ENCODE measurements around the gene PRKCH. TPM values are rescaled to one million over a fixed set of nuclear protein-coding genes. Genes with fewer than 3 reads are reported as not detected.

The PRKCH gene
- total and polyA plus RNA-seq, 3 experiments from 2014 or later = 165 to 369 (median 166) TPM

DNA sequence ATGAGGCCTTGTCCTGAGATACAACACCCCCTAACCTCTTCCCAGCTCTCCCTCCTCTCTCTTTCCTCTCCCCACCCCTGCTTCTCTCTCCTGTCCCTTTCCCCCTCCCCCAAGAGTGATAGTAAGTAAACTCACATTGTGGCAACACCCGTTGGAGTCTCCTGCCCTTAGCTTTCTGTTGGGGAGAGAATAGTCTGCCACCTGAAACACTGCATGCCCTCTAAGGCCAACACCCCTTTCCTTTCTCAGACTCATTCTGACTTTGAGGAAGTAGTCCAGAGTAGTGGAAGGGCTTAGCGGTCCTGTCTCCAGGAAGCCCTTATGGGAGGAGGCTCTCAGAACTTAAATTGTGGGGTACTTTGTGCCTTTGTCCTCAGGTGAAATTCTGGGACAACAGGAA, 95.2 kb downstream of the PRKCH start:
- H3K27ac Mint-ChIP-seq = peak overlapping the region in 5 of 8 donors; percentile 64 to 96 (median 92)
- DNase-seq = peak in 1 of 5 donors; percentile 19
- H3K27me3 ChIP-seq (ENCODE audit: insufficient read depth, low read length, poor library complexity, severe bottlenecking) = no peaks in the 10 kb centered on the region
- no peaks in the 10 kb centered on the region for H3K9me3 ChIP-seq (ENCODE audit: low read length)
- H3K27me3 Mint-ChIP-seq = no peaks in the 10 kb centered on the region
- POLR2A ChIA-PET = interaction anchor here (1.4 to 1.6 kb wide), 2 partner anchors 13 to 34 kb away, joined by 3 to 4 read pairs; no protein-coding TSS in a partner anchor
- peak overlapping the region; percentile 28 for H3K4me3 ChIP-seq (ENCODE audit: low read length)
- H3K27ac ChIP-seq (ENCODE audit: low read depth, low read length) = no peak overlapping the region
- peaks cover 0 to 57% (median 0%) of the 10 kb centered on the region in 3 donors for H3K4me1 Mint-ChIP-seq
- H3K9me3 Mint-ChIP-seq = no peaks in the 10 kb centered on the region
- CTCF ChIA-PET = interaction anchor here (2.1 kb wide), 1 partner anchor 94 kb away, joined by 4 read pairs; no protein-coding TSS in a partner anchor
- peaks cover 0 to 24% (median 9%) of the 10 kb centered on the region in 3 donors for H3K36me3 Mint-ChIP-seq
- H3K36me3 ChIP-seq (ENCODE audit: insufficient read depth, low read length) = no peaks in the 10 kb centered on the region
- H3K4me3 Mint-ChIP-seq = peak overlapping the region in 6 of 7 donors; percentile 38 to 70 (median 60)
- peaks cover 97% of the 10 kb centered on the region for H3K4me1 ChIP-seq (ENCODE audit: insufficient read depth, low read length)

DNA sequence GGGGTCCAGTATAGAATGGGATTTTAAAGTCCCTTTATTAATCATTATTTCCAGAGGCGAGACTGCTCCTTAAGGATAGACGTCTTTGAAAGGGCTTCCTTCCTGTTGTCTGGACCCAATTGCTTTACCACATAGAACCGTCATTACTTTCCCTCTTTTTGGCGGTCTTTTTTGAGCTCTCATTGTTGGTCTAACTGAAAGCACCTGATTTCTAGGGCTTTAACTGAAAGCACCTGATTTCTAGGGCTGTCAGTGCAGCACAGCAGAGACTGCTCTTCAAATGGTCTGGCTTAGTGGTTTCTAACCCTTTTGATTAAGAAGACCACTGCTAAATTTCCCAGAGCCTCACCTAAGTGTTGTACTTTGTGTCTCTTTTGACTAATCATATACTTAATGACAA, 95.8 kb downstream of the PRKCH start:
- Histone ChIP-seq H3K27me3 (ENCODE audit: insufficient read depth, low read length, poor library complexity, severe bottlenecking) (no peaks in the 10 kb centered on the region), H3K36me3 (ENCODE audit: insufficient read depth, low read length) (no peaks in the 10 kb centered on the region), H3K9me3 (ENCODE audit: low read length) (no peaks in the 10 kb centered on the region), H3K4me1 (ENCODE audit: insufficient read depth, low read length) (peaks cover 96% of the 10 kb centered on the region), H3K4me3 (ENCODE audit: low read length) (peak overlapping the region; percentile 28), H3K27ac (ENCODE audit: low read depth, low read length) (no peak overlapping the region)
- no peaks in the 10 kb centered on the region for H3K27me3 Mint-ChIP-seq
- H3K4me1 Mint-ChIP-seq = peaks cover 0 to 61% (median 0%) of the 10 kb centered on the region in 3 donors
- DNase-seq = peak in 1 of 5 donors; percentile 19
- CTCF ChIA-PET = interaction anchor here (2.1 kb wide), 1 partner anchor 94 kb away, joined by 4 read pairs; no protein-coding TSS in a partner anchor
- peaks cover 0 to 26% (median 6%) of the 10 kb centered on the region in 3 donors for H3K36me3 Mint-ChIP-seq
- H3K9me3 Mint-ChIP-seq = no peaks in the 10 kb centered on the region
- H3K4me3 Mint-ChIP-seq = peak overlapping the region in 6 of 7 donors; percentile 38 to 70 (median 60)
- H3K27ac Mint-ChIP-seq = peak overlapping the region in 5 of 8 donors; percentile 64 to 96 (median 89)
- POLR2A ChIA-PET = interaction anchor here (1.6 kb wide), 1 partner anchor 34 kb away, joined by 4 read pairs; no protein-coding TSS in a partner anchor

DNA sequence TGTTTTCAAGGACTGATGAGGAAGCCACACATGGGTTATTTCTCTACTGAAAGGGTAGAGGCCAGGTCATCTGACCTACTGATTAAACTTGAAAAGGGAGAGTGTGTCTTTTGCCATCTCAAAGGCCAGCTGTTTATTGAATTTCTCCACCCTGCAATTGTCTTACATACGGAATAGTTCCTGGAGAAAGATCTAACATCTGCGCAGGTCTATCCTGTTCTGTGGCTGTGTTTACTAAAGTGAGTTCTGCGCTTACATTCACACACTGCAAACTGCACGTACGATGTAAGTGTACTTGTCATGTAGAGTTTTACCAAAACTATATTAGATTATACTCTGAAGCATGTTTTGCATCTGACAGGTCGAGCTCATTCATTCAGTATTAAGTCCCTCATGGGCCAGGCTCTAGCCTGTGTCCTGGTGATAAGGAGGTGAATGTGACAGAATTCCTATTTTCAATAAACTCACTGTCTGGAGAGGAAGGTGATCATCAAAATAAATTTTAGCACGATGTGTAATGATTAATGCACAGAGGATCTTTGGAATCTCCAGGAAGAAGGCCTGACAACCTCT, 96.6 kb downstream of the PRKCH start:
- no peaks in the 10 kb centered on the region for H3K9me3 Mint-ChIP-seq
- ChIA-PET CTCF (interaction anchor here (1.2 kb wide), 1 partner anchor 10 kb away, joined by 3 read pairs; no protein-coding TSS in a partner anchor), POLR2A (no interaction called here)
- no peak overlapping the region for H3K27ac ChIP-seq (ENCODE audit: low read depth, low read length)
- H3K27me3 ChIP-seq (ENCODE audit: insufficient read depth, low read length, poor library complexity, severe bottlenecking) = no peaks in the 10 kb centered on the region
- no peaks in the 10 kb centered on the region for H3K27me3 Mint-ChIP-seq
- H3K36me3 ChIP-seq (ENCODE audit: insufficient read depth, low read length) = no peaks in the 10 kb centered on the region
- H3K4me1 Mint-ChIP-seq = peaks cover 0 to 69% (median 0%) of the 10 kb centered on the region in 3 donors
- DNase-seq = no peak
- no peaks in the 10 kb centered on the region for H3K9me3 ChIP-seq (ENCODE audit: low read length)
- peak overlapping the region; percentile 9 for H3K4me3 ChIP-seq (ENCODE audit: low read length)
- peaks cover 95% of the 10 kb centered on the region for H3K4me1 ChIP-seq (ENCODE audit: insufficient read depth, low read length)
- peak overlapping the region in 6 of 8 donors; percentile 64 to 92 (median 90) for H3K27ac Mint-ChIP-seq
- H3K36me3 Mint-ChIP-seq = peaks cover 0 to 32% (median 6%) of the 10 kb centered on the region in 3 donors
- H3K4me3 Mint-ChIP-seq = peak overlapping the region in 6 of 7 donors; percentile 23 to 74 (median 66)

DNA sequence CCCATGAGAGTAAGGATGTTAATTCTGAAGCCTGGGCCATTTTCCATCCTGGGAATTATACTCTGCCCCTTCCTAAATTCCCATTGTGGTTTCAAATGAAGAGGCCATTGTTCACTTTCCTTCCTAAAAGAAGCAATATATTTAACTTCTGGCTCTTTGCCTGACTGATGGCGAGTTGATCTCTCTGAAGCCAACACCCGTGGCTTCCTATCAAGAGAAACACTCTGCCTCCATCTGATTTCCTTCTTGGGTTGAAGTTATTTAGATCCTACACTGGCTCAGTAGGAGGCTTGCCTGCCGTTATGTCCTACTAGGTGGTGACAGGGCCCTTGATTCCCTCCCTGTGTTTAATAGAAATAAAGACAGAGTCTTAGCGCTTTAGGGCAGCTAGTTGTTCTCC, 97.4 kb downstream of the PRKCH start:
- H3K9me3 Mint-ChIP-seq = no peaks in the 10 kb centered on the region
- H3K36me3 ChIP-seq (ENCODE audit: insufficient read depth, low read length) = no peaks in the 10 kb centered on the region
- ChIA-PET CTCF (interaction anchor here (1.2 kb wide), 1 partner anchor 10 kb away, joined by 3 read pairs; no protein-coding TSS in a partner anchor), POLR2A (interaction anchor here (1.3 kb wide), 1 partner anchor 15 kb away, joined by 6 read pairs; no protein-coding TSS in a partner anchor)
- H3K27ac ChIP-seq (ENCODE audit: low read depth, low read length) = no peak overlapping the region
- no peak overlapping the region for H3K4me3 ChIP-seq (ENCODE audit: low read length)
- H3K4me1 Mint-ChIP-seq = peaks cover 0 to 76% (median 0%) of the 10 kb centered on the region in 3 donors
- peak overlapping the region in 7 of 8 donors; percentile 64 to 92 (median 90) for H3K27ac Mint-ChIP-seq
- H3K9me3 ChIP-seq (ENCODE audit: low read length) = no peaks in the 10 kb centered on the region
- no peaks in the 10 kb centered on the region for H3K27me3 ChIP-seq (ENCODE audit: insufficient read depth, low read length, poor library complexity, severe bottlenecking)
- peaks cover 0 to 37% (median 10%) of the 10 kb centered on the region in 3 donors for H3K36me3 Mint-ChIP-seq
- H3K27me3 Mint-ChIP-seq = no peaks in the 10 kb centered on the region
- peaks cover 97% of the 10 kb centered on the region for H3K4me1 ChIP-seq (ENCODE audit: insufficient read depth, low read length)
- DNase-seq = no peak
- peak overlapping the region in 6 of 7 donors; percentile 10 to 74 (median 62) for H3K4me3 Mint-ChIP-seq

DNA sequence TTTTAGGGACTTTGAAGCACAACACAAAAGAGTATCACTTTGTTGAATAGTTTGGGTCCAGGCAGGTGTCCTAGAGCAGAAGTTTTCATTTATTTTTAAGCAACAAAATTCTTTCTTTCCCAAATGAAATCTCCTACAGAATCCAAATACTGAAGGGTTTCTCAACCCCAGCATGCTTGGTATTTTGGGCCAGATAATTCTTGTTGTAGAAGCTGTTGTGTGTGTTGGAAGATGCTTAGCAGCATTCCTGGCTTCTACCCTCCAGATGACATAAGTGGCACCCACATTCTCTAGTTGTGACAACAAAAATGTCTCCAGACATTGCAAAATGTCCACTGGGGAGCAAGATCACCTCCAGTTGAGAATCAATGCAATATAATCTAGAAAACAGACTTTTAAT, 97.8 kb downstream of the PRKCH start:
- Mint-ChIP-seq H3K4me3 (peak overlapping the region in 6 of 7 donors; percentile 10 to 74 (median 64)), H3K9me3 (no peaks in the 10 kb centered on the region), H3K4me1 (peaks cover 0 to 80% (median 0%) of the 10 kb centered on the region in 3 donors), H3K36me3 (peaks cover 0 to 41% (median 11%) of the 10 kb centered on the region in 3 donors), H3K27ac (peak overlapping the region in 7 of 8 donors; percentile 64 to 92 (median 90)), H3K27me3 (no peaks in the 10 kb centered on the region)
- no peak overlapping the region for H3K27ac ChIP-seq (ENCODE audit: low read depth, low read length)
- H3K27me3 ChIP-seq (ENCODE audit: insufficient read depth, low read length, poor library complexity, severe bottlenecking) = no peaks in the 10 kb centered on the region
- H3K9me3 ChIP-seq (ENCODE audit: low read length) = no peaks in the 10 kb centered on the region
- no peaks in the 10 kb centered on the region for H3K36me3 ChIP-seq (ENCODE audit: insufficient read depth, low read length)
- peaks cover 94% of the 10 kb centered on the region for H3K4me1 ChIP-seq (ENCODE audit: insufficient read depth, low read length)
- H3K4me3 ChIP-seq (ENCODE audit: low read length) = no peak overlapping the region
- DNase-seq = no peak
- POLR2A ChIA-PET = interaction anchor here (1.3 kb wide), 1 partner anchor 16 kb away, joined by 6 read pairs; no protein-coding TSS in a partner anchor
- CTCF ChIA-PET = interaction anchor here (1.2 to 1.5 kb wide), 3 partner anchors 9 to 19 kb away, joined by 3 to 5 read pairs (median 3); no protein-coding TSS in a partner anchor

DNA sequence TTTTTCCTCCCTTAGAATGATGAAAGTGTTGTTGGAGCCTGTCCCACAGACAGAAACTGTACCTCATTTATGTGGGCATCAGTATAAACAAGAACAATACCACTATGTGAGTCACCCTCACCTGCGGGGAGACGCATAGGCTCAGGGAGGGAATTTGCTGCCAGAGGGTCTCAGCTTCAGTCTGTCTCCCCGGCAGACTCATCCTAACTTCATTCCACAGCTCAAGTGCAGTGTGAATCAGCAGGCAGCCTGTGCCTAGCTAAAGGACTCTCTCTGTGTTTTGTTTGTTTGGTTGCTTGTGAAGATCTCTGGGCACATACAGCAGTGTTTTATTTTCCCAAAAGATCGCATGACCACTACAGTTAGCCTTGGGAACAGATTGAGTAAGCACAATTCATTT, 98.9 kb downstream of the PRKCH start:
- Mint-ChIP-seq H3K36me3 (peaks cover 0 to 45% (median 13%) of the 10 kb centered on the region in 3 donors), H3K4me3 (peak overlapping the region in 6 of 7 donors; percentile 2 to 74 (median 64)), H3K4me1 (peaks cover 0 to 87% (median 5%) of the 10 kb centered on the region in 3 donors), H3K9me3 (peaks cover 0 to 2% (median 0%) of the 10 kb centered on the region in 5 donors), H3K27me3 (no peaks in the 10 kb centered on the region), H3K27ac (peak overlapping the region in 7 of 8 donors; percentile 64 to 96 (median 90))
- DNase-seq = no peak
- peaks cover 88% of the 10 kb centered on the region for H3K4me1 ChIP-seq (ENCODE audit: insufficient read depth, low read length)
- H3K27me3 ChIP-seq (ENCODE audit: insufficient read depth, low read length, poor library complexity, severe bottlenecking) = no peaks in the 10 kb centered on the region
- no peak overlapping the region for H3K27ac ChIP-seq (ENCODE audit: low read depth, low read length)
- no peaks in the 10 kb centered on the region for H3K36me3 ChIP-seq (ENCODE audit: insufficient read depth, low read length)
- peak overlapping the region; percentile 26 for H3K4me3 ChIP-seq (ENCODE audit: low read length)
- POLR2A ChIA-PET = interaction anchor here (0.7 to 1.3 kb wide), 3 partner anchors 17 to 140 kb away, joined by 3 to 7 read pairs (median 6); no protein-coding TSS in a partner anchor
- H3K9me3 ChIP-seq (ENCODE audit: low read length) = no peaks in the 10 kb centered on the region
- CTCF ChIA-PET = interaction anchor here (0.7 to 1.5 kb wide), 4 partner anchors 8 to 97 kb away, joined by 3 to 5 read pairs (median 4); no protein-coding TSS in a partner anchor

DNA sequence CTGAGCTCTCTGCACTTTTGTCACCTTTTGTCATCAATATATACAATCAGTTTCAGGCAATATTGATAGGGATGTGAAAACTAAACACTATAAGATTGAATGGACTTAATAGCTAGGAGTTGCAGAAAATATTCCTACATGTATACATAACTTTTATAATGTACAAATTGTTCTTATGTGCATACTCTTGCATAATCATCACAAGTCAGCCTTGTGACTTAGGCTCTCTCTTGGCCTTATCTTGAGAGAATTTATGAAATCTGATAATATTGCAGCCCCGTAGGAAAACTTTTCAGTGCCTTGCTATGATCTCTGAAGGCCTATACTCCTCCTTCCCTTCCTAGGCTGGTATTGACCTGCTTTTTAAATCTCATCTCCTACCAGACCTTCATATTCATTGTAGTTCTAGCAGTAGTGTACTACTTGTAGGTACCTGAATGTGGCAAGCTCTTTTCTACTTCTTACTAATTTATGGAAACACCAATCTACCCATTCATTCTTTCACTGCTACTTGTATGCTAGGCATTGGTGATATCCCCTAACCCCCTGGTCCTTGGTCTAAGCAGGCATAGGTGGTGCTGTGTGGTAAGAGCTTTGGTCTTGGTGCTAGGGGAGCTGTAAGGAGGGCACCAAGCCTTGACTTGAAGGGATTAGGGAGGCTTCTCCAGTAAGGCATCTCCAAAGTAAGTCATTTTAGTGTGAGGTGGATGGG, 100.0 kb downstream of the PRKCH start:
- Mint-ChIP-seq H3K27me3 (no peaks in the 10 kb centered on the region), H3K27ac (peak overlapping the region in 7 of 8 donors; percentile 82 to 96 (median 90)), H3K36me3 (peaks cover 4 to 51% (median 14%) of the 10 kb centered on the region in 3 donors), H3K9me3 (peaks cover 0 to 2% (median 0%) of the 10 kb centered on the region in 5 donors), H3K4me3 (peak overlapping the region in 6 of 7 donors; percentile 54 to 80 (median 64)), H3K4me1 (peaks cover 0 to 93% (median 15%) of the 10 kb centered on the region in 3 donors)
- Histone ChIP-seq H3K4me3 (ENCODE audit: low read length) (no peak overlapping the region), H3K27me3 (ENCODE audit: insufficient read depth, low read length, poor library complexity, severe bottlenecking) (no peaks in the 10 kb centered on the region), H3K9me3 (ENCODE audit: low read length) (no peaks in the 10 kb centered on the region), H3K36me3 (ENCODE audit: insufficient read depth, low read length) (no peaks in the 10 kb centered on the region), H3K4me1 (ENCODE audit: insufficient read depth, low read length) (peaks cover 84% of the 10 kb centered on the region), H3K27ac (ENCODE audit: low read depth, low read length) (no peak overlapping the region)
- POLR2A ChIA-PET = interaction anchor here (0.6 kb wide), 1 partner anchor 13 kb away, joined by 3 read pairs; no protein-coding TSS in a partner anchor
- CTCF ChIA-PET = interaction anchor here (1.2 to 1.4 kb wide), 3 partner anchors 11 to 52 kb away, joined by 3 to 5 read pairs (median 4); no protein-coding TSS in a partner anchor
- no peak for DNase-seq
